Lower lobe of right lung (tissue), 2 donors: Measurements from ENCODE around the gene OR52D1. TPM values are rescaled to one million over a fixed set of nuclear protein-coding genes. Genes with fewer than 3 reads are reported as not detected.

Source experiments
- ATAC-seq, 2 donors: fragments of 200-7000 bp; cut with Tn5 transposase; one replicate each; pipeline ENCODE4 v1.9.1; 2020 to 2022; ENCODE audit warnings: mild to moderate bottlenecking in 2 of 2, moderate library complexity in 2 of 2
- DNase-seq: peaks from one replicate; pipeline ENCODE4 v3.0.0-alpha.2; 2020
- H3K27ac ChIP-seq: fragments of 200-600 bp; one replicate; pipeline ENCODE4 v1.8.0; 2022
- H3K27me3 ChIP-seq: fragments of 200-600 bp; one replicate; pipeline ENCODE4 v1.8.0; 2022; ENCODE audit warnings: low read depth
- H3K36me3 ChIP-seq: fragments of 200-600 bp; one replicate; pipeline ENCODE4 v1.8.0; 2022; ENCODE audit warnings: mild to moderate bottlenecking
- H3K4me1 ChIP-seq: fragments of 200-600 bp; one replicate; pipeline ENCODE4 v1.8.0; 2022
- H3K4me3 ChIP-seq: fragments of 200-600 bp; one replicate; pipeline ENCODE4 v1.8.0; 2022; ENCODE audit warnings: mild to moderate bottlenecking
- H3K9me3 ChIP-seq: fragments of 200-600 bp; one replicate; pipeline ENCODE4 v1.8.0; 2022
- intact Hi-C: fragments of 100-400 bp; cut with DNase I; formaldehyde crosslinking; loops from one replicate; pipeline ENCODE4 v1.11.0; 2022
- long read RNA-seq: library from polyadenylated mRNA; unstranded; transcript quantifications from one replicate; pipeline ENCODE4 v2.0.0, GENCODE V29; 2021
- total RNA-seq: library from RNA; stranded (reverse); fragmentation: NEBNext Ultra II Directional; extraction: Animal tissue kit (Norgen Biotek cat#: 25700); gene quantifications from one replicate; pipeline ENCODE4 v1.2.1, GENCODE V29; 2021
- TF ChIP-seq, protein P1 (sequence below): fragments of 200-600 bp; IDR thresholded peaks from one replicate; pipeline ENCODE4 v1.8.0; 2022; ENCODE audit warnings: antibody characterized with exemption, mild to moderate bottlenecking
- donor health status: DM: no; HTN: yes; CAD: no; lungs with severe emphysema.

Gene OR52D1
- total RNA-seq, result not detected
- long read RNA-seq, result 0 reads

DNA sequence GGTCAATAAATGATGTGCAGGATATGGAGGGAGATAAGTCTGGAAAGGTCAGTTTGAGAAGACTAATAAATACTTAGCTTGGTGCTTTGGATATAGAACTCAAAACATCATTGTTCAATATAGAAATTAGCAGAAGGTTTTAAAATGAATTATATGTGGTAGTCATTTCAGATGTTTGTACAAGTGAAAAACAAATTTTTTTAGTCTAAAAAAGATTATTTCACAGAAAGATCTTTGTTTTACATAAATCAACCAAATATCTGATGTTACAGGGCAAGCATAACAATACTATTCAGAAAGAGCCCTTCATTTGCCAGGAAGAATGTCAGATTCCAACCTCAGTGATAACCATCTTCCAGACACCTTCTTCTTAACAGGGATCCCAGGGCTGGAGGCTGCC is at the start of gene OR52D1:
Gene OR52D1 (plus strand): TSS at position 301 of the 400 bp plus-strand sequence. CDS start 22 bp downstream, at position 323.
- no peak within 1 kb of the TSS for H3K4me3 ChIP-seq
- intact Hi-C loops, result no loop called here
- no peaks in the 10 kb centered on the region for H3K9me3 ChIP-seq
- no peaks in the 10 kb centered on the region for H3K27me3 ChIP-seq
- DNase-seq, result no peak
- no peak for ATAC-seq
- no peak within 1 kb of the TSS for H3K27ac ChIP-seq
- H3K4me1 ChIP-seq, result no peaks in the 10 kb centered on the region
- TF ChIP-seq, protein P1, sequence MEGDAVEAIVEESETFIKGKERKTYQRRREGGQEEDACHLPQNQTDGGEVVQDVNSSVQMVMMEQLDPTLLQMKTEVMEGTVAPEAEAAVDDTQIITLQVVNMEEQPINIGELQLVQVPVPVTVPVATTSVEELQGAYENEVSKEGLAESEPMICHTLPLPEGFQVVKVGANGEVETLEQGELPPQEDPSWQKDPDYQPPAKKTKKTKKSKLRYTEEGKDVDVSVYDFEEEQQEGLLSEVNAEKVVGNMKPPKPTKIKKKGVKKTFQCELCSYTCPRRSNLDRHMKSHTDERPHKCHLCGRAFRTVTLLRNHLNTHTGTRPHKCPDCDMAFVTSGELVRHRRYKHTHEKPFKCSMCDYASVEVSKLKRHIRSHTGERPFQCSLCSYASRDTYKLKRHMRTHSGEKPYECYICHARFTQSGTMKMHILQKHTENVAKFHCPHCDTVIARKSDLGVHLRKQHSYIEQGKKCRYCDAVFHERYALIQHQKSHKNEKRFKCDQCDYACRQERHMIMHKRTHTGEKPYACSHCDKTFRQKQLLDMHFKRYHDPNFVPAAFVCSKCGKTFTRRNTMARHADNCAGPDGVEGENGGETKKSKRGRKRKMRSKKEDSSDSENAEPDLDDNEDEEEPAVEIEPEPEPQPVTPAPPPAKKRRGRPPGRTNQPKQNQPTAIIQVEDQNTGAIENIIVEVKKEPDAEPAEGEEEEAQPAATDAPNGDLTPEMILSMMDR, result no peak
- no peaks in the 10 kb centered on the region for H3K36me3 ChIP-seq

DNA sequence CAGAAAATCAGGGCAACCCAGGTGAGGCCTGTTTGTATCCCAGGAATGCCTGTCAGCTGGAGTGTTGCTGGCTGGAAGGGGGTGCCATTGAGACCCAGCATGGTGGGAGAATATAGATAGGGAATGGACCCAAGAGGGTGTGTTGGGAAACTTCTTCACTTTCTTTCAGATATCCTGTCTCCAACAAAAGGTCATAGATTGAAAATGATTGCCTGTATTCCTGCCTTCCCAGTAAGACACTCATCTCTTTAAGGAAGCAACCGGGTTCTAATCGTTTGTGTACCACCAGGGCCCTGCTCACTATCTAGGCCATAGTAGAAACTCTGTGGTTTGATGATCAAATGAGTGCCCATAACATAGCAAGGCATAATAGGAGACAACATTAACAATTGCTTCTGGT is 47.1 kb upstream of the OR52D1 start, which contains the start of gene OR51I1:
Gene OR51I1 (minus strand): TSS at position 101 of the 400 bp plus-strand sequence. CDS start 0 bp downstream, at position 101.
- Histone ChIP-seq H3K9me3 (no peaks in the 10 kb centered on the region), H3K27ac (no peak within 1 kb of the TSS), H3K27me3 (no peaks in the 10 kb centered on the region), H3K4me3 (no peak within 1 kb of the TSS), H3K4me1 (no peaks in the 10 kb centered on the region), H3K36me3 (no peaks in the 10 kb centered on the region)
- TF ChIP-seq, protein P1, result no peak
- intact Hi-C loops, result no loop called here
- DNase-seq, result no peak
- no peak for ATAC-seq

DNA sequence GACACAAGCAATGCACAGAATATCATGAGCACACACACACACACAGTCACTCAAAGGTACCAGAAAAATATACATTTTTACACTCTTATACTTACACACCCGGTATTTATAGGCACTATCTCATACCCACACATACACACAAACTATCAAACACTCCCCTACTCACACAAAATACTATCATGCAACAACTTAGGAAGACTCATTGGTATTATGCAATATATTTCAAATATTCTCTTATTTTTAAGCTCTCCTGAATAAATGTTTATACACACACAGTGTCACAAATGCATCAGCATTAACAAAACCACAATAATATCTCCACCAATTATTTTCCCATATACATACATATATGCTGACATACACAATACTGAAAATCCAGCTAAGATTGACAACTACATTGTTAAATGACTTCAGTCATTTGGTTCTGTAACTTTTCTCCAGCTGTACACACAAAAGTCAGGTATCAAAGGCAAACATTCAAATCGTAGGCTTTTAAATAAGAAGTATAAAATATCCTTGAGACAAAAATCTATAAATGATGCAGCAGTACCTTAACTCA is 44.6 kb upstream of the OR52D1 start:
- no peaks in the 10 kb centered on the region for H3K9me3 ChIP-seq
- no peak overlapping the region for H3K27ac ChIP-seq
- no peaks in the 10 kb centered on the region for H3K4me1 ChIP-seq
- H3K4me3 ChIP-seq, result no peak overlapping the region
- intact Hi-C loops, result no loop called here
- ATAC-seq (no peak), DNase-seq (no peak)
- no peaks in the 10 kb centered on the region for H3K27me3 ChIP-seq
- no peaks in the 10 kb centered on the region for H3K36me3 ChIP-seq
- TF ChIP-seq, protein P1, result no peak

- TF ChIP-seq, protein P1, result no peak
- intact Hi-C loops, result no loop called here
Observed at GRCh38 chr11:5449023-5449422, 39.5 kb upstream of the OR52D1 start, which contains the start of gene OR51I2. OR51I2 (plus strand) TSS chr11:5449323; CDS start chr11:5453489, 4,166 bp downstream.

DNA sequence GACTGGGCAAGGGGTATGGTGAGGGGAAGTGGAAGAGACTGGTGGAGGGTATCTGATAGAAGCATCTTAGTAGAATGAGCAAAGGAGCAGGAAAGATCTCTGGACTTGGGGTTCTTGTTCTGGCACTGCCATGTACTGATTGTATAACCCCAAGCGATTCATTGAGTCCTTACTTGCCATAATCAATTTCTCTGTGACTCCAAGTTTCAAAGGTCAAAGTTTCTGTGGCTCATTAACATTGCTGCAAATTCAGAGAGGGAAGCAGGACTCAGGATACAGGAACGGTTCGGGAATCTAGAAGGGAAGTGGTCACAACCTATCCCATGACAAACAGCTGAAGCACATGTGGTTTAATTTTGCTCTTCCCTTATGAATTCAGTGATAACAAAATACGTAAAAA is 39.1 kb upstream of the OR52D1 start:
- Histone ChIP-seq H3K4me1 (no peaks in the 10 kb centered on the region), H3K27ac (no peak overlapping the region), H3K4me3 (no peak overlapping the region), H3K27me3 (no peaks in the 10 kb centered on the region), H3K36me3 (no peaks in the 10 kb centered on the region), H3K9me3 (no peaks in the 10 kb centered on the region)
- DNase-seq (no peak), ATAC-seq (no peak)
- TF ChIP-seq, protein P1, result no peak
- intact Hi-C loops, result no loop called here

More at GRCh38 chr11:5449023-5449422, 39.5 kb upstream of the OR52D1 start, which contains the start of gene OR51I2:
- Histone ChIP-seq H3K27ac (no peak within 1 kb of the TSS), H3K4me3 (no peak within 1 kb of the TSS), H3K4me1 (no peaks in the 10 kb centered on the region), H3K36me3 (no peaks in the 10 kb centered on the region), H3K9me3 (no peaks in the 10 kb centered on the region), H3K27me3 (no peaks in the 10 kb centered on the region)
- ATAC-seq (no peak), DNase-seq (no peak)
